ENCODE data around the gene RPTOR. TPM values are rescaled to one million over a fixed set of nuclear protein-coding genes. Genes with fewer than 3 reads are reported as not detected.

Gene RPTOR
- total RNA-seq, 1 experiment from 2014 or later = 25.1 TPM

- no peak overlapping the region for H3K9ac ChIP-seq (ENCODE audit: extremely low read depth, insufficient read length, low read length)
- no peak overlapping the region for H4K5ac ChIP-seq (ENCODE audit: insufficient read length, low read depth, low read length)
- no peaks in the 10 kb centered on the region for H3K9me3 ChIP-seq (ENCODE audit: control insufficient read depth, low read depth, low read length)
- H2BK5ac ChIP-seq (ENCODE audit: insufficient read length, low read length) = no peak overlapping the region
- Mint-ChIP-seq H3K36me3 (ENCODE audit: insufficient read depth in 1 of 3, low read depth in 3 of 3) (no peaks in the 10 kb centered on the region; a peak in 1 of 7 replicates), H3K27ac (no peak overlapping the region), H3K9me3 (no peaks in the 10 kb centered on the region), H3K4me3 (no peak overlapping the region), H3K27me3 (ENCODE audit: low read depth) (peaks cover 47% of the 10 kb centered on the region), H3K4me1 (peaks cover 2 to 12% of the 10 kb centered on the region in 2 experiments)
- H2AFZ ChIP-seq (ENCODE audit: low read length) = no peak overlapping the region
- DNase-seq = no peak
- H3K14ac ChIP-seq (ENCODE audit: insufficient read depth, low read length) = no peak overlapping the region
- H3K27ac ChIP-seq (ENCODE audit: insufficient read length, low read depth, low read length) = no peak overlapping the region
- no peaks in the 10 kb centered on the region for H3K79me1 ChIP-seq (ENCODE audit: insufficient read depth, low read depth, low read length, poor library complexity, severe bottlenecking)
- no peak overlapping the region for H3K23ac ChIP-seq (ENCODE audit: insufficient read length, low read depth, low read length)
- H3K56ac ChIP-seq (ENCODE audit: insufficient read length, low read depth, low read length) = no peak overlapping the region
- H3K4me1 ChIP-seq (ENCODE audit: insufficient read depth, low read length) = no peaks in the 10 kb centered on the region
- no peak overlapping the region for H4K91ac ChIP-seq (ENCODE audit: insufficient read length, low read depth, low read length)
- H2BK12ac ChIP-seq (ENCODE audit: insufficient read length, low read depth, low read length) = no peak overlapping the region
- WGBS (ENCODE audit: extremely low coverage, insufficient read length, low lambda C conversion rate) = no CpG with 5 or more reads among the region's 6 CpGs
- no peak overlapping the region for H2BK120ac ChIP-seq (ENCODE audit: low read depth, low read length, poor library complexity, severe bottlenecking)
- no peaks in the 10 kb centered on the region for H3K79me2 ChIP-seq (ENCODE audit: insufficient read depth, low read length)
- TF ChIP-seq, protein P1, sequence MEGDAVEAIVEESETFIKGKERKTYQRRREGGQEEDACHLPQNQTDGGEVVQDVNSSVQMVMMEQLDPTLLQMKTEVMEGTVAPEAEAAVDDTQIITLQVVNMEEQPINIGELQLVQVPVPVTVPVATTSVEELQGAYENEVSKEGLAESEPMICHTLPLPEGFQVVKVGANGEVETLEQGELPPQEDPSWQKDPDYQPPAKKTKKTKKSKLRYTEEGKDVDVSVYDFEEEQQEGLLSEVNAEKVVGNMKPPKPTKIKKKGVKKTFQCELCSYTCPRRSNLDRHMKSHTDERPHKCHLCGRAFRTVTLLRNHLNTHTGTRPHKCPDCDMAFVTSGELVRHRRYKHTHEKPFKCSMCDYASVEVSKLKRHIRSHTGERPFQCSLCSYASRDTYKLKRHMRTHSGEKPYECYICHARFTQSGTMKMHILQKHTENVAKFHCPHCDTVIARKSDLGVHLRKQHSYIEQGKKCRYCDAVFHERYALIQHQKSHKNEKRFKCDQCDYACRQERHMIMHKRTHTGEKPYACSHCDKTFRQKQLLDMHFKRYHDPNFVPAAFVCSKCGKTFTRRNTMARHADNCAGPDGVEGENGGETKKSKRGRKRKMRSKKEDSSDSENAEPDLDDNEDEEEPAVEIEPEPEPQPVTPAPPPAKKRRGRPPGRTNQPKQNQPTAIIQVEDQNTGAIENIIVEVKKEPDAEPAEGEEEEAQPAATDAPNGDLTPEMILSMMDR (conservative IDR thresholded peaks at IDR 0.05) = no peak
- no peak overlapping the region for H3K4me2 ChIP-seq (ENCODE audit: insufficient read depth, insufficient read length, low read length)
- no peak overlapping the region for H2BK15ac ChIP-seq (ENCODE audit: low read depth, low read length)
- no peak overlapping the region for H2BK20ac ChIP-seq (ENCODE audit: low read depth, low read length, poor library complexity, severe bottlenecking)
- no peak overlapping the region for H3K18ac ChIP-seq (ENCODE audit: insufficient read length, low read depth, low read length)
- H4K8ac ChIP-seq (replicated peaks; ENCODE audit: insufficient read length, low read depth, low read length) = no peak overlapping the region
- no peak overlapping the region for H2AK5ac ChIP-seq (ENCODE audit: insufficient read length, low read length)
- no peaks in the 10 kb centered on the region; the same call in 1 of the 2 replicates for H3K27me3 ChIP-seq (ENCODE audit: insufficient read depth, low read length)
- H3K23me2 ChIP-seq (ENCODE audit: insufficient read length, low read depth, low read length, poor library complexity, severe bottlenecking) = no peaks in the 10 kb centered on the region
- no peaks in the 10 kb centered on the region for H4K20me1 ChIP-seq (ENCODE audit: control insufficient read depth, insufficient read depth, insufficient read length)
- no peak overlapping the region for H3K4ac ChIP-seq (ENCODE audit: low read depth, low read length)
- no peak overlapping the region for H3T11ph ChIP-seq (ENCODE audit: low read length)
Observed at GRCh38 chr17:80573701-80574100, 29.1 kb downstream of the RPTOR start.

Measured in H9 (cell line).